HG03378 (cell line): ENCODE results near the gene PPP6R2.
"Not testable (repeated sequence)": the region's sequence is repeated elsewhere in the genome, so short reads cannot be mapped to it uniquely, and the experiment has no call there.

Experiments used
- ATAC-seq: cut with Tn5 transposase; IDR thresholded peaks from one replicate; pipeline ENCODE4 v1.9.1; 2021; ENCODE audit warnings: mild to moderate bottlenecking, moderate library complexity; ENCODE audit not compliant: unreplicated experiment

PPP6R2 gene

GRCh38 chr22:50397371-50398060 is 54.4 kb downstream of the PPP6R2 start:
- not testable (repeated sequence) for ATAC-seq

- no peak for ATAC-seq
Observed at GRCh38 chr22:50398831-50399648, 55.9 kb downstream of the PPP6R2 start.

GRCh38 chr22:50399751-50400331 is 56.7 kb downstream of the PPP6R2 start:
- ATAC-seq = no peak

GRCh38 chr22:50400406-50400805 is 57.3 kb downstream of the PPP6R2 start:
- ATAC-seq = no peak

- ATAC-seq = no peak
Observed at GRCh38 chr22:50400931-50401330, 57.8 kb downstream of the PPP6R2 start.

- no peak for ATAC-seq
Observed at GRCh38 chr22:50401907-50402306, 58.8 kb downstream of the PPP6R2 start.

GRCh38 chr22:50403701-50404101 is 60.6 kb downstream of the PPP6R2 start:
- no peak for ATAC-seq

GRCh38 chr22:50406416-50407170 is 63.5 kb downstream of the PPP6R2 start:
- no peak for ATAC-seq

GRCh38 chr22:50408311-50408710 is 65.2 kb downstream of the PPP6R2 start:
- ATAC-seq = no peak

- ATAC-seq = not testable (repeated sequence)
Observed at GRCh38 chr22:50408954-50409353, 65.8 kb downstream of the PPP6R2 start.

- no peak for ATAC-seq
Observed at GRCh38 chr22:50414476-50415248, 71.5 kb downstream of the PPP6R2 start.

- ATAC-seq = no peak
Observed at GRCh38 chr22:50415426-50415825, 72.3 kb downstream of the PPP6R2 start.

- ATAC-seq = no peak
Observed at GRCh38 chr22:50416996-50417395, 73.9 kb downstream of the PPP6R2 start.

- ATAC-seq = no peak
Observed at GRCh38 chr22:50417411-50418210, 74.5 kb downstream of the PPP6R2 start.

GRCh38 chr22:50418624-50419023 is 75.5 kb downstream of the PPP6R2 start:
- ATAC-seq = no peak

GRCh38 chr22:50419116-50419515 is 76.0 kb downstream of the PPP6R2 start:
- no peak for ATAC-seq

GRCh38 chr22:50420015-50420414 is 76.9 kb downstream of the PPP6R2 start:
- ATAC-seq = no peak

GRCh38 chr22:50420581-50420980 is 77.5 kb downstream of the PPP6R2 start:
- no peak for ATAC-seq

GRCh38 chr22:50422046-50422445 is 78.9 kb downstream of the PPP6R2 start:
- no peak for ATAC-seq
